ENCODE results near the gene DUSP1. TPM values are rescaled to one million over a fixed set of nuclear protein-coding genes. Genes with fewer than 3 reads are reported as not detected.

DUSP1 gene
- total and polyA plus RNA-seq, 2 donors (not counting 3 experiments of a cell fraction or from before 2014, with no cell fraction given): 36.1 to 196 TPM

DNA sequence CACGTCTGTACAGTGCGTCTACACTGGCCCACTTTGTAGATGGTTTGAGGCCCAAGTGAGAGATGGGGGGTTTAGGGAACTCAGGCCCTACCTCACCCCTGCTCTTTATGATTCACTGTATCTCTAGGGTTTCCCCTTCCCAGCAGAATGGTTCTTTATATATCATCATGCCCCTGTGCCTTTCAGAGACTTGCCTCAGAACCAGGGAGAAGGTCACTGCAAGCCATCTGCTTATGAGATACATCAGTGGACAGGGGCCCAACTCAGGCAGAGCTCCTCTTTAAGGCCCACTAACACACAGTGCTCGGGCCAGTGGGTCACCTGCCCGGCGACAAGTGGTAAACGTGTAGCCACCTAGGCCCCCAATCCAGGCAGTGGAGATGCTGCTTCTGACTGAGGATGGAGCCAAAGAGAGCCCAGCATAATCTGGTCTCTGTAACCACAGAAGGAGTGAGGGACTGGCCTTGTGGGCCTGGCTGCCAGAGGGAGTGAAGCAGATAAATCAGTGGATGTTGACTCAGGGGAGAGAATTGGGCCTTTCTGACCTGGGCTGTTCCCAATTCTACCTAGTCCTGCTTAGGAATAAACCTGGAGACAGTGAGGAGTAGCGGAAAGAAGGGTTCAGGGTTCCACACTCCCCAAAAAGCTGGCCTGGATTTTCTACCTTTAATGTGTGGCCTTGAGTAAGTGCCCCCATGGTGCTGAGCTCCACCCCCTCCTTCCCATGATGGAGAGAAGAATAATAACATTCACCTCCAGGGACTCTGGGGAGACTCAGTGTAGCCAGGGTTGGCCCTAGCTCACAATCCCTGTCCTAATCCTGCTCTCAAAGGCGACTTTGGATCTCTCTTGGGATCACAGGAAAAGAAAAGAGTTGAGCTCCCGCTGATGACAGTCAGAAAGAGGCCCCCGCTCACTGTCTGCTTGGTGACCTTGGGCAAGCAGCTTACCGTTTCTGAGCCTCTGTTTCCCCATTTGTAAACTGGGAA lies 2.8 kb upstream of the DUSP1 start:
- FAIRE-seq: peak; percentile 43
- intact Hi-C loops (cut with micrococcal nuclease): loop anchor here (10.0 kb wide), 1 partner anchor 991 kb away; no protein-coding TSS in a partner anchor
- dilution Hi-C loops (cut with MboI; ENCODE audit: extremely low pct_ligation_motif_present, low sequenced_read_pairs): no loop called here

More for the DNA sequence above, 2.8 kb upstream of the DUSP1 start:
- Histone ChIP-seq H2AFZ (ENCODE audit: low read depth, low read length) (no peak overlapping the region), H3K36me3 (ENCODE audit: control insufficient read depth in 2 of 2, extremely low read depth in 1 of 2, insufficient read depth in 2 of 2, low read length in 2 of 2) (peaks cover 0 to 4% of the 10 kb centered on the region in 2 experiments), H3K4me2 (ENCODE audit: insufficient read depth, low read length) (no peak overlapping the region), H3K9me1 (replicated peaks; ENCODE audit: control insufficient read depth, extremely low read depth, insufficient read depth, low read length) (no peaks in the 10 kb centered on the region), H3K79me2 (ENCODE audit: control insufficient read depth, insufficient read depth, low read length) (peaks cover 22% of the 10 kb centered on the region), H3K27me3 (ENCODE audit: control insufficient read depth in 2 of 2, insufficient read depth in 2 of 2, low read length in 2 of 2) (no peaks in the 10 kb centered on the region), H3K27ac (ENCODE audit: insufficient read depth, low read depth, low read length) (peak overlapping the region; percentile 99), H3K4me3 (replicated peaks in 1 of 3; ENCODE audit: insufficient read depth in 1 of 3, low read depth in 1 of 3, low read length in 3 of 3) (no peak overlapping the region), H3K9ac (replicated peaks; ENCODE audit: extremely low read depth, insufficient read depth, low read length) (no peak overlapping the region), H3K9me3 (replicated peaks; ENCODE audit: control insufficient read depth, insufficient read depth, low read length) (no peaks in the 10 kb centered on the region), H3K4me1 (ENCODE audit: control insufficient read depth, extremely low read depth, insufficient read depth, low read length) (peaks cover 34% of the 10 kb centered on the region), H4K20me1 (replicated peaks; ENCODE audit: control insufficient read depth, extremely low read depth, insufficient read depth, low read length) (no peaks in the 10 kb centered on the region)
- no TSS peak for BruUV-seq (replicated peaks)
- DNase-seq (ENCODE audit: low read depth, low spot score): no peak
- TF ChIP-seq EZH2 (IDR thresholded peaks at IDR 0.05; ENCODE audit: borderline replicate concordance, low read depth, low read length, severe bottlenecking): no peak
- TF ChIP-seq JUN (IDR thresholded peaks at IDR 0.05; ENCODE audit: borderline replicate concordance, insufficient read depth, insufficient read length, low read depth): no peak
- no peak for TF ChIP-seq POLR2A (IDR thresholded peaks at IDR 0.05; ENCODE audit: low read depth, low read length)
- TF ChIP-seq, protein P1, sequence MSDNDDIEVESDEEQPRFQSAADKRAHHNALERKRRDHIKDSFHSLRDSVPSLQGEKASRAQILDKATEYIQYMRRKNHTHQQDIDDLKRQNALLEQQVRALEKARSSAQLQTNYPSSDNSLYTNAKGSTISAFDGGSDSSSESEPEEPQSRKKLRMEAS (IDR thresholded peaks at IDR 0.05; ENCODE audit: insufficient read depth, insufficient read length): no peak
- TF ChIP-seq POLR2AphosphoS5 (IDR thresholded peaks at IDR 0.05; ENCODE audit: insufficient read depth, low read depth, low read length): no peak
- TF ChIP-seq, protein P2, sequence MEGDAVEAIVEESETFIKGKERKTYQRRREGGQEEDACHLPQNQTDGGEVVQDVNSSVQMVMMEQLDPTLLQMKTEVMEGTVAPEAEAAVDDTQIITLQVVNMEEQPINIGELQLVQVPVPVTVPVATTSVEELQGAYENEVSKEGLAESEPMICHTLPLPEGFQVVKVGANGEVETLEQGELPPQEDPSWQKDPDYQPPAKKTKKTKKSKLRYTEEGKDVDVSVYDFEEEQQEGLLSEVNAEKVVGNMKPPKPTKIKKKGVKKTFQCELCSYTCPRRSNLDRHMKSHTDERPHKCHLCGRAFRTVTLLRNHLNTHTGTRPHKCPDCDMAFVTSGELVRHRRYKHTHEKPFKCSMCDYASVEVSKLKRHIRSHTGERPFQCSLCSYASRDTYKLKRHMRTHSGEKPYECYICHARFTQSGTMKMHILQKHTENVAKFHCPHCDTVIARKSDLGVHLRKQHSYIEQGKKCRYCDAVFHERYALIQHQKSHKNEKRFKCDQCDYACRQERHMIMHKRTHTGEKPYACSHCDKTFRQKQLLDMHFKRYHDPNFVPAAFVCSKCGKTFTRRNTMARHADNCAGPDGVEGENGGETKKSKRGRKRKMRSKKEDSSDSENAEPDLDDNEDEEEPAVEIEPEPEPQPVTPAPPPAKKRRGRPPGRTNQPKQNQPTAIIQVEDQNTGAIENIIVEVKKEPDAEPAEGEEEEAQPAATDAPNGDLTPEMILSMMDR (IDR thresholded peaks at IDR 0.05; ENCODE audit: extremely low read depth in 1 of 2, insufficient read depth in 1 of 2, low read depth in 1 of 2, low read length in 2 of 2): no peak
- no peak for TF ChIP-seq MYC (IDR thresholded peaks at IDR 0.05; ENCODE audit: low read depth, low read length)
- TF ChIP-seq FOS (IDR thresholded peaks at IDR 0.05; ENCODE audit: borderline replicate concordance, insufficient read depth, low read length): no peak
- no peak for TF ChIP-seq GATA2 (IDR thresholded peaks at IDR 0.05; ENCODE audit: insufficient read depth, insufficient read length, low read depth, low read length)
- CTCF ChIA-PET: interaction anchor here (1.0 to 7.7 kb wide), 10 partner anchors 27 to 157 kb away, joined by 3 to 87 read pairs (median 5); no protein-coding TSS in a partner anchor
- POLR2A ChIA-PET: no interaction called here
